Adrenal gland (tissue), 12 donors: ENCODE results near the gene RGS9. TPM values are rescaled to one million over a fixed set of nuclear protein-coding genes. Genes with fewer than 3 reads are reported as not detected.

Experiments used
- DNase-seq, 7 donors: peaks; one replicate each; pipeline ENCODE4 v3.0.0-alpha.2; 2019 to 2020
- H3K27ac ChIP-seq, 5 donors: fragments of 200-600 bp; sonication (generic) in 4 of 5; 1 replicate in 3 of 5; 2 replicates in 2 of 5; pipeline versions ENCODE4 v1.5.1 to v1.8.0; 2016 to 2020; ENCODE audit warnings: mild to moderate bottlenecking in 1 of 5
- H3K27me3 ChIP-seq: fragments of 200-600 bp; 2 replicates; pipeline ENCODE4 v1.8.0; 2021
- H3K36me3 ChIP-seq, 2 donors: fragments of 200-600 bp; replicated peaks in 1 of 2; 1 replicate in 1 of 2; 2 replicates in 1 of 2; pipeline versions ENCODE4 v1.5.1 to v1.8.0; 2018 to 2022
- H3K4me1 ChIP-seq, 2 donors: fragments of 200-600 bp; replicated peaks in 1 of 2; 1 replicate in 1 of 2; 2 replicates in 1 of 2; pipeline versions ENCODE4 v1.5.1 to v1.8.0; 2018 to 2021
- H3K4me3 ChIP-seq, 4 donors: fragments of 200-600 bp; sonication (generic) in 3 of 4; one replicate each; pipeline ENCODE4 v1.5.1; 2016 to 2018
- H3K9me3 ChIP-seq, 3 donors: fragments of 200-600 bp; sonication (generic) in 1 of 3; replicated peaks in 1 of 3; 1 replicate in 2 of 3; 2 replicates in 1 of 3; pipeline versions ENCODE4 v1.5.1 to v1.8.0; 2016 to 2021
- POLR2A ChIP-seq, 2 donors: fragments of 450-650 bp; IDR thresholded peaks; one replicate each; pipeline ENCODE4 v1.6.1; 2017; ENCODE audit warnings: antibody characterized with exemption in 2 of 2, mild to moderate bottlenecking in 2 of 2, moderate library complexity in 1 of 2
- WGBS, 4 donors: extraction: QIAGEN DNeasy Blood & Tissue Kit in 2 of 4; methylation state at CpG; one replicate each; pipeline versions ENCODE4 v1.1.5 to v1.1.7; 2013 to 2017; 5-methylcytosine and 5-hydroxymethylcytosine counted together
- intact Hi-C, 2 donors: fragments of 100-400 bp; cut with DNase I; formaldehyde crosslinking; loops; one replicate each; pipeline versions ENCODE4 v1.14.1 to v1.15.0; 2022 to 2023
- polyA plus RNA-seq, 3 donors: library from polyadenylated mRNA; stranded (reverse); fragments of 200-250 nt in 2 of 3; fragments of 350-450 nt in 1 of 3; fragmentation: Illumina TruSeq in 1 of 3; extraction: RNeasy Lipid Tissue Mini Kit (QIAGEN cat#74804) in 1 of 3; gene quantifications; one replicate each; pipeline ENCODE4 v1.2.3, GENCODE V29; 2013 to 2014
- total RNA-seq, 9 donors: library from RNA; depleted of rRNA in 4 of 9; stranded (reverse); fragments of >200 nt in 4 of 9; fragments of 120-200 nt in 1 of 9; fragmentation: NEBNext Ultra II Directional in 1 of 9; extraction: Animal tissue kit (Norgen Biotek cat#: 25700) in 1 of 9; gene quantifications; one replicate each; pipeline versions ENCODE4 v1.1.0 to v1.2.4, GENCODE V29; 2013 to 2023
- TF ChIP-seq, protein P1 (sequence below), 6 experiments: fragments of 450-650 bp in 4 of 6; fragments of 200-600 bp in 2 of 6; sonication (generic) in 1 of 6; IDR thresholded peaks; 1 replicate in 5 of 6; 2 replicates in 1 of 6; pipeline versions ENCODE4 v1.5.1 to v1.8.0; 2016 to 2021; ENCODE audit warnings: antibody characterized with exemption in 6 of 6, mild to moderate bottlenecking in 2 of 6, moderate library complexity in 1 of 6
- donor health status: healthy with polysubstance abuse.
- donor health status: Bipolar disorder and iron deficiency.
- donor health status: DM: yes; HTN: yes; CAD: no.
- donor health status: DM: no; HTN: no; CAD: no.
- donor health status: DM: no; HTN: no; CAD: no.
- donor health status: DM: yes; HTN: yes; CAD: no.

RGS9 gene
- total and polyA plus RNA-seq, 12 donors = 4.3 to 32.3 (median 14.4) TPM

DNA sequence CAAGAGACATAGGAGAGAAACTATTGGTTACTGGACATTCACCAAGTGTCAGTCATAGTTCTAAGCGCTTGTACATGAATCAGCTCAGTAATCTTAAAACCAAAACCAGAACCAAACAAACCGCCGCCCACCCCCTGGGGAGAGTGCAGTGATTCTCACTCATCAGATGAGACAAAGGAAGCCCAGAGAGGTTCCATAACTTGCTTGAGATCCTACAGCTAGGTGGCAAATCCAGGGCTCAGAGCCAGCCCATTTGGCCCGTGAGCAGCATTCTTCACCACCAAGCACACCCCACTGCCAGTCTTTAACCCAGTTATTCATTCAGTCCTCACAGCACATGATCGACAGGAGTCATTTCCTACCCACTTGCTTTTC lies 37.2 kb upstream of the RGS9 start:
- H3K9me3 ChIP-seq = no peaks in the 10 kb centered on the region
- H3K27me3 ChIP-seq = no peaks in the 10 kb centered on the region
- peak overlapping the region; percentile 35 to 76 (median 60) for H3K27ac ChIP-seq
- peaks cover 0 to 22% of the 10 kb centered on the region in 2 donors for H3K4me1 ChIP-seq
- peak in 5 of 7 donors; percentile 31 to 74 (median 50) for DNase-seq
- 41 to 57% (median 47%) methylated on average over 5 of the region's 5 CpGs for WGBS, 4 donors
- TF ChIP-seq, protein P1, sequence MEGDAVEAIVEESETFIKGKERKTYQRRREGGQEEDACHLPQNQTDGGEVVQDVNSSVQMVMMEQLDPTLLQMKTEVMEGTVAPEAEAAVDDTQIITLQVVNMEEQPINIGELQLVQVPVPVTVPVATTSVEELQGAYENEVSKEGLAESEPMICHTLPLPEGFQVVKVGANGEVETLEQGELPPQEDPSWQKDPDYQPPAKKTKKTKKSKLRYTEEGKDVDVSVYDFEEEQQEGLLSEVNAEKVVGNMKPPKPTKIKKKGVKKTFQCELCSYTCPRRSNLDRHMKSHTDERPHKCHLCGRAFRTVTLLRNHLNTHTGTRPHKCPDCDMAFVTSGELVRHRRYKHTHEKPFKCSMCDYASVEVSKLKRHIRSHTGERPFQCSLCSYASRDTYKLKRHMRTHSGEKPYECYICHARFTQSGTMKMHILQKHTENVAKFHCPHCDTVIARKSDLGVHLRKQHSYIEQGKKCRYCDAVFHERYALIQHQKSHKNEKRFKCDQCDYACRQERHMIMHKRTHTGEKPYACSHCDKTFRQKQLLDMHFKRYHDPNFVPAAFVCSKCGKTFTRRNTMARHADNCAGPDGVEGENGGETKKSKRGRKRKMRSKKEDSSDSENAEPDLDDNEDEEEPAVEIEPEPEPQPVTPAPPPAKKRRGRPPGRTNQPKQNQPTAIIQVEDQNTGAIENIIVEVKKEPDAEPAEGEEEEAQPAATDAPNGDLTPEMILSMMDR (IDR thresholded peaks at IDR 0.05) = no peak
- TF ChIP-seq POLR2A (IDR thresholded peaks at IDR 0.05) = no peak
- intact Hi-C loops = loop anchor here (5.0 to 10.0 kb wide), 2 partner anchors 43 to 125 kb away; partner anchors contain the start of gene GNA13 (in 1 of the 2)
- H3K36me3 ChIP-seq = no peaks in the 10 kb centered on the region
- peak overlapping the region in 2 of 4 donors; percentile 56 for H3K4me3 ChIP-seq

DNA sequence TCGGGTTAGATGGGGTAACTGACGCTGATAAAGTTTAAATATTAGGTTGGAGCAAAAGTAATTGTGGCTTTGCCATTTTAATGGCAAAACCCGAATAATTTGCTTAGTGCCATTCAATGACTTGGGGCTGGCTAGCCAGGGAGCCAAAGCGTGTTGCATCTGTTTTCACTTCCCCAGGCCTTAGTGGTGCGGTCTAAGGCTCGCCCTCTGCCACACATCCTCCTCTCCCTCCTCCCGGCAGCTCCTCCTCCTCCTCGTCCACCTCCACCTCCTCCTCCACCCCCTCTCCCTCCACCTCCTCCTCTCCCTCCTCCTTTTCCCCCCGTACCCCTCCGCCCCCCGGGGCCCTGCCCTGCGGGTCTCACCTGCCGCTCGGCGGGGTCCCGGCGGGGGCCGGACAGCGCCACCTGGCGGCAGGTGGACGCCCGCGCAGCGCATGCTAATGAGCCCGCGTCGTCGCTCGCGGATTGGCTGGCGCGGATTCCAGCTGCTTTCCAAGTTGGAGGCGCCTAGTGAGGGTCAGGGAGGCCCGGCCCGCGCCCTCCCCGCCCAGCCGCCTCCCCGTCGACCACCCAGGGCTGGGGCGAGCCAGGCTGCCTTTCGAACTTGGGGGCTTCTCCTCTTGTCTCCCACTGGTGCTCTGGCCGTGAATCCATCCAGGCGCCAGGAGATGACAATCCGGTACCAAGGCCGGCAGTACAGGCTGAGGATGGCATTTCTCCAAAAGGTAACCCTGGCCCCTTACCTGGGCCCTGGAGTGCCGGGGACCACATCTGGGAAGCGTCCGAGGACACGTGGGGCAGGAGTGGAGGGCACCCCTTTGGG lies 36.6 kb upstream of the RGS9 start:
- TF ChIP-seq, protein P1 (IDR thresholded peaks at IDR 0.05) = peak; percentile 80 to 96 (median 90)
- peak in 1 of 2 donors; percentile 30 for TF ChIP-seq POLR2A (IDR thresholded peaks at IDR 0.05)
- DNase-seq = peak; percentile 82 to 91 (median 89)
- WGBS, 4 donors = 3 to 15% (median 6%) methylated on average over 9 to 50 of the region's 50 CpGs
- H3K4me3 ChIP-seq = peak overlapping the region in 2 of 4 donors; percentile 56
- no peaks in the 10 kb centered on the region for H3K9me3 ChIP-seq
- intact Hi-C loops = loop anchor here in 1 of 2 donors (5.0 kb wide), 1 partner anchor 43 kb away; the partner anchor contains the start of gene GNA13
- H3K36me3 ChIP-seq = no peaks in the 10 kb centered on the region
- peaks cover 0 to 22% of the 10 kb centered on the region in 2 donors for H3K4me1 ChIP-seq
- no peaks in the 10 kb centered on the region for H3K27me3 ChIP-seq
- H3K27ac ChIP-seq = peak overlapping the region; percentile 35 to 76 (median 60)

DNA sequence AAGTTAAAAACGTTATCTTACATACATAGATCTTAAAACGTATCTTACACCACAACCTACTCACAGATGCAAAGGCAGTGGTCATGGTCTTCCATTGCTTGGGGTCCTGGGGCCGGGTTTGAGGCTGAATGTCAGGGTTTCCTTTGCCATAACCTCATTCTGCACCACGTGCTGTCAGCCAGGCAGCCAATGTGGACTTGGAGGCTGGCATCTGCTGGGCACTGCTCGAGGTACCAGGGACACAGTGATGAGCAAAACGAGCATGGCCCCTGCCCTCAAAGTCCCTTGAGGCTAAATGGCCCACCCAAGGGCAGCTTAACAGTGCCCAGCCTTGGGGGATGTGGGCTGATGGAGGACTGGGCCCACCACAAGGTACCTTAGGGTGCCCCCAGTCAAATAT lies 35.8 kb upstream of the RGS9 start:
- WGBS, 4 donors = 66 to 68% (median 68%) methylated on average over 5 to 6 of the region's 6 CpGs
- no peaks in the 10 kb centered on the region for H3K36me3 ChIP-seq
- no peak for DNase-seq
- peak overlapping the region in 3 of 5 donors; percentile 36 to 76 (median 74) for H3K27ac ChIP-seq
- TF ChIP-seq, protein P1 (IDR thresholded peaks at IDR 0.05) = no peak
- TF ChIP-seq POLR2A (IDR thresholded peaks at IDR 0.05) = no peak
- no peaks in the 10 kb centered on the region for H3K9me3 ChIP-seq
- H3K4me3 ChIP-seq = peak overlapping the region in 1 of 4 donors; percentile 56
- H3K27me3 ChIP-seq = no peaks in the 10 kb centered on the region
- intact Hi-C loops = loop anchor here in 1 of 2 donors (5.0 kb wide), 1 partner anchor 44 kb away; the partner anchor contains the start of gene GNA13
- peaks cover 0 to 29% of the 10 kb centered on the region in 2 donors for H3K4me1 ChIP-seq

DNA sequence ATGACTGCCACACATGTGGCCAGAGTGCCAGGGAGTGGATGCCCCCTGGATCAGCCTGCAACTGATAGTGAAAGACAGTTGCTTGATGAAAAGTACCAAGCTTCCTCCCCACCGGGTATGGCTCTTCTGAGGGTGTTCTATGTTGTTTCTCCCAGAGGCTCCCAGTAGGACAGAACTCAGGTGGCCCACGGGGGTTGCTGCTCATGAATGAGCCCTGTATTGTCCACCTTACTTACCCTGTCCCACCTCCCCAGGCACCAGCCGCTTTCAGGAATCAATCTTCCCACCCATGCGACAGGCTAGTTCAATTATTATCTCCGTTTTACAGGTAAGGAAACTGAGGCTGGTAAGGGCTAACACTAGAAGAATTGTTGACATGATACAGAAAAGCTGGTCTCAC lies 34.9 kb upstream of the RGS9 start:
- WGBS, 4 donors = 77 to 98% (median 94%) methylated on average over 4 to 5 of the region's 5 CpGs
- intact Hi-C loops = loop anchor here in 1 of 2 donors (5.0 kb wide), 1 partner anchor 45 kb away; the partner anchor contains the start of gene GNA13
- H3K4me3 ChIP-seq = no peak overlapping the region
- no peak for DNase-seq
- H3K27me3 ChIP-seq = no peaks in the 10 kb centered on the region
- no peaks in the 10 kb centered on the region for H3K9me3 ChIP-seq
- H3K36me3 ChIP-seq = no peaks in the 10 kb centered on the region
- H3K27ac ChIP-seq = no peak overlapping the region
- TF ChIP-seq, protein P1 (IDR thresholded peaks at IDR 0.05) = no peak
- H3K4me1 ChIP-seq = peaks cover 4 to 37% of the 10 kb centered on the region in 2 donors
